ENCODE data around the gene LLCFC1.

LLCFC1 gene

DNA sequence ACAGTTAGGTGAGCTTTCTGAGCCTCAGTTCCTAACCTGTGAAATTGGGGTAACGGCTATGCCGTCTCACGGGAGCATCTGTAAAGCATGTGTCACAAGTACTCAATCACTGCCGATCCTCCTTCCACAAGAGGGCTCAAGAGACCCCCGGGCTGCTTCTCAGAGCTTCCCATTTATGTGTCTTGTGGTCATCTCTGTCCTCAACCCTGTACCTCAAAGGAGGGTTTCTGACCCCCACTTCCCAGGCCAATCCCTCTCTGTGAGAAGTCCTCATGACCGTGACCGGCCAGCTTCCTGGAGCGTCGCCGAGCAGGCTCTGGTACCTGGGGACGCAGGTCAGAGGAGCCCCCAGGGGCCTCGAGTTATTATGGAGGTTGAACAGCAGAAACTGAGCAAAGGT lies 5.2 kb upstream of the LLCFC1 start:
- TF ChIP-seq, protein P1, sequence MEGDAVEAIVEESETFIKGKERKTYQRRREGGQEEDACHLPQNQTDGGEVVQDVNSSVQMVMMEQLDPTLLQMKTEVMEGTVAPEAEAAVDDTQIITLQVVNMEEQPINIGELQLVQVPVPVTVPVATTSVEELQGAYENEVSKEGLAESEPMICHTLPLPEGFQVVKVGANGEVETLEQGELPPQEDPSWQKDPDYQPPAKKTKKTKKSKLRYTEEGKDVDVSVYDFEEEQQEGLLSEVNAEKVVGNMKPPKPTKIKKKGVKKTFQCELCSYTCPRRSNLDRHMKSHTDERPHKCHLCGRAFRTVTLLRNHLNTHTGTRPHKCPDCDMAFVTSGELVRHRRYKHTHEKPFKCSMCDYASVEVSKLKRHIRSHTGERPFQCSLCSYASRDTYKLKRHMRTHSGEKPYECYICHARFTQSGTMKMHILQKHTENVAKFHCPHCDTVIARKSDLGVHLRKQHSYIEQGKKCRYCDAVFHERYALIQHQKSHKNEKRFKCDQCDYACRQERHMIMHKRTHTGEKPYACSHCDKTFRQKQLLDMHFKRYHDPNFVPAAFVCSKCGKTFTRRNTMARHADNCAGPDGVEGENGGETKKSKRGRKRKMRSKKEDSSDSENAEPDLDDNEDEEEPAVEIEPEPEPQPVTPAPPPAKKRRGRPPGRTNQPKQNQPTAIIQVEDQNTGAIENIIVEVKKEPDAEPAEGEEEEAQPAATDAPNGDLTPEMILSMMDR (conservative IDR thresholded peaks at IDR 0.05; ENCODE audit: low read depth) = no peak

DNA sequence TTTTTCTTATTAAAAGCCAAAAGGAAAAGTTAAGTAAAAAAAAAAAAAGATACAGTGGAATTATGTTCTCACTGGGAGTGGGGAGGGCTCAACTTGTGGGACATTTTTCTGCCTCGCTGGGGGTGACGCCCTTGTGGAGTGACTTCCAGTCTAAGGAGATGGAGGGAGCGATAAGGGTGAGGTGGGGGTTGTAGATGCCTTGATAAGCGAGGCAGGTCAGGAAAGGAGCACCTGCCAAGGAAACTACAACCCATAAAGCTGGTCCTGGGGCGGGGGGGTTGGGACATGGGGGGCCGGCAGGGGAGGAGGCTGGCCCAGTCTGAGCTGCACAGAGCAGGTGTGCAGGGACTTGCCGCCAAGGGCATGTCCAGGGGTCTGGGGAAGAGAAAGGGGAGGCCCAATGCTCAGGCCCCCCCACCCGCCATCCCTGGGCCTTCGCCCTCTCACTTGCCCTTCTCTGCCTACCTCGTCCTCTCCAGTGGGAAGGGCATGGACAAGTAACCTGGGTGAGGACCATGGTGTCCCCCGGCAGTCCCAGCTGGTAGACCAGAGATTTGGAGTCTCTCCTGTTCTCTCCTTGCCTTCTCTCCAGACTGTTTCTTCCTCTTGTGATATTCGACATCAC lies 3.2 kb upstream of the LLCFC1 start:
- CTCF ChIA-PET = interaction anchor here (0.7 to 0.9 kb wide), 2 partner anchors 70 to 706 kb away, joined by 4 to 5 read pairs; no protein-coding TSS in a partner anchor
- POLR2A ChIA-PET (ENCODE audit: low non-redundant PET) = no interaction called here
- no peak overlapping the region for H3K27ac ChIP-seq
- DNase-seq (ENCODE audit: low spot score) = no peak
- TF ChIP-seq, protein P1 (conservative IDR thresholded peaks at IDR 0.05; ENCODE audit: low read depth) = no peak

More for the DNA sequence above, 5.2 kb upstream of the LLCFC1 start:
- no peak for DNase-seq (ENCODE audit: low spot score)
- no peak overlapping the region for H3K27ac ChIP-seq
- ChIA-PET POLR2A (ENCODE audit: low non-redundant PET) (no interaction called here), CTCF (no interaction called here)

- TF ChIP-seq, protein P1 (conservative IDR thresholded peaks at IDR 0.05; ENCODE audit: low read depth) = no peak
- ChIA-PET POLR2A (ENCODE audit: low non-redundant PET) (no interaction called here), CTCF (no interaction called here)
- no peak overlapping the region for H3K27ac ChIP-seq
- no peak for DNase-seq (ENCODE audit: low spot score)
Measured at GRCh38 chr7:142938611-142939010, 673 bp upstream of the LLCFC1 start.

DNA sequence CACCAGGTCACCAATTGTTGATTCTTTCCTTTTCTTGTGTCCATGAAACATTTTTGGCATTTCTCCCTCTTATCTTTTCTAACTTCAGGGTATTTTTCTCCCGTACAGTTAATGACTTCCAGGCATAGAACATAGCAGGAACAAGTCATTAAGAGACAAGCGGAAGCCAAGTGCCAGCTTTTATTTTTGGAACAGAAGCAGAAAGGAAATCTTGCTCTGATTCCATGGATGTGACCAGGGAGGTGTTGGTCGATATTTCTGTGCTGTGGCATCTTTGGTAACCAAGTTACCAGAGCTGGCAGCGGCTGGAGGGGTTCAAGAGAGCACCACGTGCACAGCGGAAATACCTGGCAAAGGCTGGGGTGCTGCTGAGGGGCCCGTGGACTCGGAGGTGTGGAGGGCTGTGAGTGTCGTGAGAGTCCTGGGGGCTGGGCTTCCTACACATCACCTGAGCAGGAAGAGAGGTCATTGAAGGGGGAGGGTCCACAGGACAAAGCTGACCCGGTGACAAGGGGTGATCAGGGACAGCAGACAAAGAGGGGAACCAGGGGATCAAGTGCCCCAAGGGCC lies 1.8 kb downstream of the LLCFC1 start:
- TF ChIP-seq, protein P1 (conservative IDR thresholded peaks at IDR 0.05; ENCODE audit: low read depth) = no peak
- DNase-seq (ENCODE audit: low spot score) = no peak
- H3K27ac ChIP-seq = no peak overlapping the region
- CTCF ChIA-PET = interaction anchor here (1.3 kb wide), 1 partner anchor 19 kb away, joined by 3 read pairs; no protein-coding TSS in a partner anchor
- POLR2A ChIA-PET (ENCODE audit: low non-redundant PET) = no interaction called here

- ChIA-PET POLR2A (ENCODE audit: low non-redundant PET) (no interaction called here), CTCF (interaction anchor here (1.3 kb wide), 1 partner anchor 19 kb away, joined by 3 read pairs; no protein-coding TSS in a partner anchor)
- H3K27ac ChIP-seq = no peak overlapping the region
- TF ChIP-seq, protein P1 (conservative IDR thresholded peaks at IDR 0.05; ENCODE audit: low read depth) = no peak
- no peak for DNase-seq (ENCODE audit: low spot score)
Measured at GRCh38 chr7:142941541-142941940, 2.3 kb downstream of the LLCFC1 start.

DNA sequence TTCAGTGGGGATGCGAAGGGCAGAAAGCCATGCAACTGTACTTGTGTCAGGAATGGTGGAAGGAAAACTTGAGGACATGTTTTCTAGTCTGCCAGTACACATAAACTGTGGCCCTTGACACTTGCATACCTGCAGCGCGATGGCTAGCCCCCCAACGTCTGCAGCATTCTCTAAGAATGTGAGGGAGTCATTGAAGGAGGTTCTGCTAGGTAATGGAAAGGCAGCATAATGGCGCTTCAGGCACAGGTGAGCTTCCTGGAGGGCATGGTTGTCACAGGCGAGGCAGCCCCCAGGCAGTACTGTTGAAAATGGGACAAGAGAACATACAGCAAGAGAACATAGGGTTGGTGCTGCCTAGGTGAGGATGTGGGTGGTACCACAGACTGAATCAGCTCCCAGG lies 3.5 kb downstream of the LLCFC1 start:
- ChIA-PET CTCF (no interaction called here), POLR2A (ENCODE audit: low non-redundant PET) (no interaction called here)
- H3K27ac ChIP-seq = no peak overlapping the region
- TF ChIP-seq, protein P1 (conservative IDR thresholded peaks at IDR 0.05; ENCODE audit: low read depth) = no peak
- no peak for DNase-seq (ENCODE audit: low spot score)
